Muscle layer of colon (tissue), 2 donors: ENCODE data around the gene MTG2.

Source experiments
- H3K27ac ChIP-seq: one replicate; pipeline ENCODE4 v1.7.0; 2013; ENCODE audit warnings: low read depth, mild to moderate bottlenecking, low read length, moderate library complexity
- H3K27me3 ChIP-seq, 2 donors: one replicate each; pipeline ENCODE4 v1.7.0; 2013; ENCODE audit warnings: low read length in 2 of 2, mild to moderate bottlenecking in 2 of 2; ENCODE audit not compliant: insufficient read depth in 2 of 2, control insufficient read depth in 1 of 2
- H3K36me3 ChIP-seq: one replicate; pipeline ENCODE4 v1.7.0; 2013; ENCODE audit warnings: mild to moderate bottlenecking, low read length; ENCODE audit not compliant: insufficient read depth
- H3K4me1 ChIP-seq: one replicate; pipeline ENCODE4 v1.7.0; 2013; ENCODE audit warnings: mild to moderate bottlenecking, low read length; ENCODE audit not compliant: insufficient read depth
- H3K4me3 ChIP-seq, 2 donors: one replicate each; pipeline ENCODE4 v1.7.0; 2013; ENCODE audit warnings: low read length in 2 of 2, low read depth in 1 of 2, mild to moderate bottlenecking in 1 of 2, moderate library complexity in 1 of 2
- H3K9ac ChIP-seq: one replicate; pipeline ENCODE4 v1.7.0; 2013; ENCODE audit warnings: low read length
- H3K9me3 ChIP-seq: one replicate; pipeline ENCODE4 v1.7.0; 2013; ENCODE audit warnings: mild to moderate bottlenecking, low read length
- donor health status: abdominal sarcoma.
- donor health status: Adenocarcinoma of cecum.

MTG2 gene

GRCh38 chr20:62236766-62237513, 54.1 kb downstream of the MTG2 start:
- H3K4me1 ChIP-seq, result peaks cover 12% of the 10 kb centered on the region
- no peak overlapping the region for H3K9ac ChIP-seq
- H3K36me3 ChIP-seq, result no peaks in the 10 kb centered on the region
- H3K9me3 ChIP-seq, result no peaks in the 10 kb centered on the region
- H3K4me3 ChIP-seq, result no peak overlapping the region
- peaks cover 4 to 25% of the 10 kb centered on the region in 2 donors for H3K27me3 ChIP-seq
- H3K27ac ChIP-seq, result no peak overlapping the region

DNA sequence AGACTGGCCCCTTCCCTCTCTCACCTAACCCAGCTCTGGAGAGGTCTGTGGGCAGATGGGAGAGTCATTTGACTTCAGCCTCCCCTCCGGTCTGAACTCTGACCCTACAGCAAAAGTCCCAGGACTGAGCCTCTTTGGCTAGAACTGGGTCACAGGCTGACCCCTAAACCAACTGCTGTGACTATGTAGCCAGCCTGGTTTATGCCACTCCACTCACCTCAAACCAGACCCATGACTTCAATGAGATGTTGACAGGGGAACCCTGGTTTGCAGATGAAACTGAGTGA, 54.6 kb downstream of the MTG2 start:
- peaks cover 2 to 20% of the 10 kb centered on the region in 2 donors for H3K27me3 ChIP-seq
- no peaks in the 10 kb centered on the region for H3K9me3 ChIP-seq
- no peak overlapping the region for H3K27ac ChIP-seq
- peak overlapping the region in 1 of 2 donors; percentile 82 for H3K4me3 ChIP-seq
- H3K4me1 ChIP-seq, result peaks cover 12% of the 10 kb centered on the region
- peak overlapping the region; percentile 30 for H3K9ac ChIP-seq
- no peaks in the 10 kb centered on the region for H3K36me3 ChIP-seq

DNA sequence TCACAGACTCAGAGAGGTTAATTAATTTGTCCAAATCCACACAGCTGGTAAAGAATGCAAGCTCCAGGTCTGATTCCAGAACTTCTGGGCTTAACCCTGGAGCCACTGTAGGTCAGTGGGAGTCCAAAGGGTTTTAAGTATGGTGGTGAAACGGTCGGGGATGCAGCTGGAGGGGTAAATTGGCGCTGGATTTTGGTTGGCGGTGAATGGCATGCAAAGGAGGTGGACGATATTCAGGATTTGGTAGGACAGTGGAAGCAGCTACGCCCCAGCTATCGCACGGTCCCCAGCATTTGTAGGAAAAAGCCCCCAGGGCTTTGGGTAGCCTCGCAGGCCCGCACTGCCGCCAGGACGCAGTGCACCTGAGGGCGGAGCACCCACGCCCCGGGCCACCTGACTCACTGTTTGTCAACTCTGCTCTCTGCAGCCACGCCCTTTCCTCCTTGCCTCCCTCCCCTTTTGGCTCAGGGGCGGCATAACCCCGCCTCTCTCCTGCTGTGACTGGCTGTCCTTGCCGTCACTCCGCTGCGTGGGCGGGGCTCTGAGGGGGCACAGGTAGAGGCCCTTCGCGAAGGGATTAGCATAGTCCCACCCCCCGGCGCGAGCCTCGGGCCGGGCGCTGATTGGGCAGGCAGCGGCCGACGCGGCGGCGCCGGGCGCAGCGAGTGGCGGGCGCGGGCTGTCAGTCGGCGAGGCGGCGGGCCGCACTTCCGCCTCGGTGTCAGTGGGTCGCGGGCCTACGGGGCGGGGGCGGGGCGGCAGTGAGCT, 55.2 kb downstream of the MTG2 start, which contains the start of gene OSBPL2:
OSBPL2 (plus strand) TSS at position 721 of the 768 bp plus-strand sequence. CDS start 17,664 bp downstream, outside the sequence.
- H3K4me1 ChIP-seq, result peaks cover 12% of the 10 kb centered on the region
- no peak within 1 kb of the TSS for H3K27ac ChIP-seq

GRCh38 chr20:62238569-62239277, 55.9 kb downstream of the MTG2 start:
- no peak overlapping the region for H3K27ac ChIP-seq
- no peaks in the 10 kb centered on the region for H3K9me3 ChIP-seq
- H3K9ac ChIP-seq, result peak overlapping the region; percentile 34
- H3K36me3 ChIP-seq, result no peaks in the 10 kb centered on the region
- peaks cover 12% of the 10 kb centered on the region for H3K4me1 ChIP-seq
- H3K4me3 ChIP-seq, result peak overlapping the region; percentile 43 to 52
- H3K27me3 ChIP-seq, result peaks cover 0 to 8% of the 10 kb centered on the region in 2 donors

More for the DNA sequence above, 55.2 kb downstream of the MTG2 start, which contains the start of gene OSBPL2:
- Histone ChIP-seq H3K36me3 (no peaks in the 10 kb centered on the region), H3K27me3 (peaks cover 0 to 15% of the 10 kb centered on the region in 2 donors), H3K4me3 (peak within 1 kb of the TSS; percentile 65 to 82), H3K9me3 (no peaks in the 10 kb centered on the region), H3K9ac (peak within 1 kb of the TSS; percentile 34)

GRCh38 chr20:62239278-62239879, 56.6 kb downstream of the MTG2 start:
- H3K9me3 ChIP-seq, result no peaks in the 10 kb centered on the region
- peaks cover 0 to 6% of the 10 kb centered on the region in 2 donors for H3K27me3 ChIP-seq
- no peaks in the 10 kb centered on the region for H3K36me3 ChIP-seq
- H3K27ac ChIP-seq, result no peak overlapping the region
- peaks cover 12% of the 10 kb centered on the region for H3K4me1 ChIP-seq
- peak overlapping the region; percentile 43 to 52 for H3K4me3 ChIP-seq
- H3K9ac ChIP-seq, result peak overlapping the region; percentile 34

DNA sequence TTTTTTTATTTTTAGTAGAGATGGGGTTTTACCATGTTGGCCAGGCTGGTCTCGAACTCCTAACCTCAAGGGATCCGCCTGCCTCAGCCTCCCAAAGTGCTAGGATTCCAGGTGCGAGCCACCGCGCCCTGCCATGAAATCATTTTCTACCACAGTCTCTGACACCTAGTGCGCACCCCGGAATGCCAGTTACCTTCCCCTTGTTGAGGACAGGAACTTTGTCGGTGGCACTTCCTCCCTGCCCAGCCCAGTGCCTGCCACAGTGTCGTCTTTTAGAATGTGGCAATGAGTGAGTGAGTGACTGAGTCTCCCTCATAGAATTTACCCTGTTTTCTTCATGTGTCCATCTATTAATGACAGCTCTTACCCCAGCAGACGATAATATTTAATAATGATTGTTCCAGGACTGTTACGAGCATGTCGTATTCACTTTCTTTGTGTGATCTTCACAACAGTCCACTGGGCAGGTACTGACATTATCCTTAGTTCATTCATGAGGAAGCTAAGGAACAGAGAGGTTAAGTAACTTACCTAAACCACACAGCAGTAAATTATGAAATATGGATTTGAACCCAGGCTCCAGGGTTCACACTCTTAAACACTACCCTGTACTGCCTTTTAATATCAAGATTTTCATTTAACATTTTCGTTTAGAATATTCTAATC, 57.3 kb downstream of the MTG2 start:
- Histone ChIP-seq H3K9ac (no peak overlapping the region), H3K4me1 (peaks cover 12% of the 10 kb centered on the region), H3K9me3 (no peaks in the 10 kb centered on the region), H3K36me3 (no peaks in the 10 kb centered on the region), H3K4me3 (no peak overlapping the region), H3K27me3 (peaks cover 0 to 3% of the 10 kb centered on the region in 2 donors), H3K27ac (no peak overlapping the region)

DNA sequence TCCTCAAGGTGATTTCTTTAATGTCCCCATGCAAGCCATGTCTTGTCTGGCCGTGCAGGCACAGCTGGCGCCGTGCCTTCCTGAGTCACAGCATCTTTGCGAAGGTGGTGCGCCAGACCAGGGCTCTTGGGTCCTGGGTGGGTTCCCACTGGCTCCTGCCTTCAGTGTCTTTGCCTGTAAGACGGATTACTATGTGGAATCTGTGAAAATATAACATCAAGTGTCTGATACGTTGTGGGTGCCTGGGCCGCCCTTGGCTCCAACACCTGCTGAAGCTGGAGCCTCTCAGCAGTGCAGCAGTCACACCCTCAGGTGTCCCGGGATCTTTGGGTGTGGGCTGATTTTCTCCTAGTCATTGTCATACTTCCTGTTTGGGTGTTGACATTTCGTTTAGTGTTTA, 58.7 kb downstream of the MTG2 start:
- Histone ChIP-seq H3K4me3 (no peak overlapping the region), H3K27me3 (no peaks in the 10 kb centered on the region), H3K36me3 (no peaks in the 10 kb centered on the region), H3K9me3 (no peaks in the 10 kb centered on the region), H3K4me1 (peaks cover 16% of the 10 kb centered on the region), H3K9ac (no peak overlapping the region), H3K27ac (no peak overlapping the region)

- Histone ChIP-seq H3K4me3 (no peak overlapping the region), H3K36me3 (no peaks in the 10 kb centered on the region), H3K9me3 (no peaks in the 10 kb centered on the region), H3K27me3 (no peaks in the 10 kb centered on the region), H3K9ac (no peak overlapping the region), H3K4me1 (peaks cover 20% of the 10 kb centered on the region), H3K27ac (no peak overlapping the region)
These were observed 59.3 kb downstream of the MTG2 start for GRCh38 chr20:62242176-62242575.

GRCh38 chr20:62243106-62243505, 60.3 kb downstream of the MTG2 start:
- no peaks in the 10 kb centered on the region for H3K9me3 ChIP-seq
- H3K9ac ChIP-seq, result no peak overlapping the region
- H3K36me3 ChIP-seq, result no peaks in the 10 kb centered on the region
- no peak overlapping the region for H3K4me3 ChIP-seq
- no peak overlapping the region for H3K27ac ChIP-seq
- H3K27me3 ChIP-seq, result no peaks in the 10 kb centered on the region
- H3K4me1 ChIP-seq, result peaks cover 14% of the 10 kb centered on the region

DNA sequence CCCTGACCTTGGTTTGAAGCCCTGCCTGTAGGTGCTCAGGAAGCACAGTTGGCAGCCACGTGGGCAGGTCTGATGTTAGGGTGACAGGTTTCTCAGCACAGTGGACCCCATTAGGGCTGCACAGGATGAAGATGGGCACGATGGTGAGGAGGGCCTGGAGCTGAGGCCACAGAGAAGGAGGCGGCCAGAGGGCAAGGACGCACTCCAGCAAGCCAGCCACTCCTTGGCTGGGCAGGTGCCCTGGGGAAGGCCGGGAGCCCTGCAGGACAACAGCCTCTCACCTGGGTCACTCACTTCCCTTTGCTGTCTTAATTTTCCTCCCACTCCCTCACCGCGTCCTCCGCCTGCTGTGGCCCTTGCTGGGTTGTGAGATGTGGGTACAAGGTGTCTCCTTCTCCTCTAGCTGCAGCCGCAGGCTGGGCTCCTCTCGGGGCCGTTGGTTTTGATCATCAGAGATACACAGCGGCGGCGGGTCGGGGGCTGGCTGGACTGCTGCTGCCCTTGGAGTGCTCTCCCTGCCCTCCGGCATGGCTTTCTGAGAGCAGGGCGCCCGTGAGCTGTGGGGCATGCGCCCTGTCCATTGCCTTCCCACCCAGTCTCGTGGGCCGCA, 61.2 kb downstream of the MTG2 start:
- no peaks in the 10 kb centered on the region for H3K36me3 ChIP-seq
- H3K27me3 ChIP-seq, result no peaks in the 10 kb centered on the region
- peaks cover 14% of the 10 kb centered on the region for H3K4me1 ChIP-seq
- no peak overlapping the region for H3K27ac ChIP-seq
- H3K9ac ChIP-seq, result no peak overlapping the region
- no peaks in the 10 kb centered on the region for H3K9me3 ChIP-seq
- no peak overlapping the region for H3K4me3 ChIP-seq
